Activated CD8-positive, alpha-beta memory T cell treated with anti-CD3 and anti-CD28 coated beads, Interleukin-2, amount 50 U/mL, for 24 hours (primary cell): ENCODE results near the gene GPX1.

Source experiments
- DNase-seq: peaks from one replicate; pipeline ENCODE4 v3.0.0-alpha.2; 2020; ENCODE audit errors: extremely low read depth

Gene GPX1

GRCh38 chr3:49313896-49314688 lies 44.1 kb downstream of the GPX1 start:
- no peak for DNase-seq

- DNase-seq = no peak
Measured at GRCh38 chr3:49311283-49311682, 46.9 kb downstream of the GPX1 start.

GRCh38 chr3:49310677-49311076 lies 47.5 kb downstream of the GPX1 start:
- no peak for DNase-seq
